ENCODE measurements around the gene SPECC1L.

SPECC1L gene

DNA sequence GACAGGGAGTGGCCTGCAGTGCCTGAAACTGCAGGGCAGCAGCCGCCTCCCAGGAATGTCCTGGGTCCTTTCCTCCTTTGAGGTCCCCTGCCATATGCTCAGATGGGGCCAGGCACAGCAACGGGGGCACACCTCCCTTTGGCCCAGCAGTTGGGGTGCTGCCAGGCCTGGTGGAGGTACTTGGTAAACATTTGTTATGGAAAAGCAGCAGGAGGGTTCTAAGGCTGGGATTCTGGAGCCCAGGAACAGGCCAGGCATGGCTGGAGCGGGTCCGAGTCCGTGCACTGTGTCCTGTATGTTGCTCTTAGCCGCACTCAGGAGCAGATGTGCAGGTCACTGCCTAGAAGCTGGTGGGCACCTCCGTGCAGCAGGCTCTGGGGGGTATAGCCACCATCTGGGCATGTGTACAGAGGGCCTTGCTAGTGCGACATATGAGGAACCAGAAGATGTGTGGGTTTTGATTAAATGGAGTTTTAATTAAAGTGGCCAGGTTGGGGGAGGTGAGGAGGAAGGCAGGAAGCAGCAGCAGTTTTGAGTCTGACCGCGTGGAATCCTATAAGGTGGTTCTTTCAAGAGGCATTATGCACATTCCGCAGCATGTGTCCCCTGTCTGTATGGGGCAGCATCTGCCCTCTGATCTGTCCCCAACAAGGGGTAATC lies 158.2 kb downstream of the SPECC1L start:
- DNase-seq (ENCODE audit: low read depth in 2 of 2): no peak

DNA sequence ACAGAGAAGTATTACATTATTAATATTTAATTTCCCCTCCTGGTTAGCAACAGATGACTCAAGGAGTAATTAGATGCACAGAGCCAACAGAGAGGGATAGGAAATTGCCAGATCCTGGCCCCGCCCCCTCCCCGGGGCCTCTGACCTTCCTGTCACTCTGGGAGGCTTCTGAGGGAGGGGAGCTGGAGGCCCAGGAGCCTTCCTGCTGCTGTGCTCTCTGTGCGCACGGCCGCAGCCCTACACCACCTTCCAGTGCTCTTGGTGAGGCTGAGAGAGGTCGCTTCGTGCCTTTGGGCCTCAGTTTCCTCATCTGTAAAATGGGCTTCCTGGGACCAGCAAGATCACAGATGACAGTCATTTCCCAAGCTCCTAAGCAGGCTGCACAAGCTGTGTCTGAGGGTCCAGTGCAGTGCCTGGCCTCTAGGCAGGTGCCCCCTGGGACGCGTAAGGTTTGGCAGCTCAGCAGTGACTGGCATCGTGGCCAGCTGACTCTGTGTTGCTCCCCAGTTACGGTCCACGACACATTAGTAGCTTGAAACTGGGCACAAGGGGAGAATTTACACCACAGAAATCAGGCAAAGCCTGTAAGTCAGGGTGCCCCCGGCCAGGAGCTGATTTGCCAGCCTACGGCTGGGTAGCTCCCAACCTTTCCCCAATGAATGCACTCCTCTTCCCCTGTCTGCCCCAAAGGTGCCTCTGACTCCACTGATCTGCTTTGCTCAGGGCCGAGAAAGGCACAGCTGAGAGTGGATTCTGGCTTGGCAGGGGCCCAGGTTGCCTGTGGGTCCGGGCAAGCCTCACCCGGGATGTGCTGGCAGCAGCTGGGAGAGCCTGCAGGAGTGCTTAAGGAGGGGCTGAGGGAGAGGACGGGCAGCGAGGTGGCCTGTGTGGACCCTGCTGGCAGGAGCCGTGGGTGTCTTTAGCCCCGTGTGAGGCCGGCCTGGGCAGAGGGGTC lies 159.1 kb downstream of the SPECC1L start:
- peak; percentile 61 to 65 for DNase-seq (ENCODE audit: low read depth in 2 of 2)

DNA sequence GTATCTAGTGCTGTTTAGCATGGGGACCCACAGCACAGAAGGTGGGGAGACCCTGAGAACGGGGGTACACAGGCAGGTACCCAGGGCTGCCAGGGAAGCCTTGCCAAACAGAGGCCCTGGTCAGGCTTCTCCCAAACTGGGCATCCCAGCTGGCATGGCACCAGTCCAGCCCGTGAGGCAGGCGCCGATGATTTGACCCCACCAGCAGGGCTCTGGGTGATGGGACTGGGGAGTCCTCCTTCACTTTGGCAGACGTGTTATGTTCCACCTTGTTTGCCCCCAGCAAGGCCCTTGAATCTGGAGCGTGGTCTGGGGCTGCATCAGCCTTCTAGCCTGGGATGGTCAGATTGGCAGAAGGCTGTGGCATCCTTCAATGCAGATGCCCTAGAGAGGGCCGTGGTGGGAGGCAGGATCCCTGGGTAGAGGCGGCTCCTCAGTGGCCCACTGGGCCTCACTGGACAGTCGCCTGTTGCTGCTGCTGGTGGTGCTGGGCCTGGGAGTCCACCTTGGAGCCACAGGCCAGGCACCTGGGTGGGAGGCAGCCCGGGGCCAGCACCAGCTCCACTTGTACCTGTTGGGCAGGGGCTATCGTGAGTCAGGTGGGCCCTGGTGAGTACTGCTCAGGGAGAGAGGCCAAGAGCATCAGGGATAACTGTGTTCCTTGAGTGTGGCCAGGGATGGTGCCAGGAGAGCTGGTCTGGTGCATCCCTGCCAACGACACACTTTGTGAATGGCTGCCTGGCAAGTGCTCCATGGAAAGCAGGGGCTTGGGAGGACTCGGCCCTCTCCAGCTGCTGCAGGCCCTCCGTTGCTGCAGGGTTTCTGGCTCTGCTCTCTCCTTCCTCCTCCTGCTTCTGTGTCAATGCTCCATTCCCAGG lies 160.0 kb downstream of the SPECC1L start:
- DNase-seq (ENCODE audit: low read depth in 2 of 2): no peak

DNA sequence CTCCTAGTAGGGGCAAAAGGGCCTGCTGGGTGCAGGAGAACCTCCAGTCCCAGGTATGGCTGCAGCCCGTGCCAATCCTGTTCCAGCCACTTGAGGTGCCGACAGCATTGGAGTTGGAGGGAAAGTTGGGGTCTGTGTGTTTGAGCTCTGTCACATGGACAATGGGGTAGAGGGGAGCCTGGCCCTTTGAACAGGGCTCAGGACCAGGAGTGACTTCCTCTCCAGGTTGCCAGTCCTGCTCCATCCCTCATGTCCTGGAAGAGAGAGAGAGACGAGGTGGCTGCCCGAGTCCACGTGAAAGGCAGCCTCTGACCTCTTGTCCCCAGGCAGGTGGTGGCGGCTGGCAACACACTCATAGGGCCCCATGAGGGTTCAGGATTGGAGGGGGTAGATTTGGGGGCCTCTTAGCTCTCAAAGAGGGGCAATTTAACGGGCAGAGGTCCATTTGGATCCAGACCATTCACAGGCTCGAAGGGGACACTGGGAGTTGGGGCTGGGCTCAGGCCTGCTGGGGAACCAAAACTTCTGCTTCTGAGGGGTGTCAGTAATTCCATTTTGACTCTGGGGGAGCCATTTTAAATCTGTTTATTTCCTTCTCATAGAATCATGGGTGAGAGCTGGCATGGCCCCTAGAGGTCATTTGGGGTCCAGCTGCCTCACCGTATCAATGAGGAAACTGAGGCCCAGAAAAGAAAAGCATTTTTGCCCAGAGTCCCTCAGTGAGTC lies 160.8 kb downstream of the SPECC1L start:
- no peak for DNase-seq (ENCODE audit: low read depth in 2 of 2)

DNA sequence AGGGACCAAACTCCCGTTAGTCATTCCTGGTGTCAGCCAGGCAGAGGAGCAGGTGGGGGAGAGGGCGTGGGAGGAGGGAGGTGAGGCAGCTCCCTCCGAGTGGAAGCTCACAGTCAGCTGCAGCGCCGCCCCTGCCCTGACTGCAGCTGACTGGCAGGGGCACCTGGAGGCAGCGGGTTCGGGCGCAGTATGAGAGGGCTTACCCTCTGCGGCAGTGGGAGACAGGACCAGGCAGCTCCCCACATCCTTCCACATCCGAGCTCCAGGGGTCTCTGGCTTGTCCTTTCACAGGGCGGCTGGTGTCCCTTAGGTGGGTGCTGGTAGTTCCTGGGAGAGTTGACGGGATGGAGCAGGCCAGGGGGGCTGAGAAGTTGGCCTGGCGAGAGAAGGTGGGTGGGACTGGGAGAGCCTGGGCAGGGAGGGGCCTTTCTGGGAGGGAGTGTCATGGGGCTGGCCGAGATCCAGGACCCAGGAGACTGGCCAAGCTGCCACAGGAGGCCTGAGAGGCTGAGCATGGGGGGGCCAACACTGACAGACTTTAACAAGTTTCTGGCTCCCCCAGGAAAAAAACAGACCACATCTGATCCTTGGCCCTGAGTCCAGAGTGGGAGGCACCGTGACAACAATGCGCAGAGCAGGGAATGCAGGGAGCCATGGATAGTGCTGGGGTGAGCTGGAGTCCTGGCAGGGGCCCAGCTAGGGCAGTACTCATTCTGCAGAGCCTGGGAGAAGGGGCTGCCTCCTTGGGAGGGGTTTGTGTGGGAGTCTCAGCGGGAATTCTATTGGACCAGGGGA lies 161.6 kb downstream of the SPECC1L start:
- DNase-seq (ENCODE audit: low read depth in 2 of 2): peak in 1 of 2 donors; percentile 47

DNA sequence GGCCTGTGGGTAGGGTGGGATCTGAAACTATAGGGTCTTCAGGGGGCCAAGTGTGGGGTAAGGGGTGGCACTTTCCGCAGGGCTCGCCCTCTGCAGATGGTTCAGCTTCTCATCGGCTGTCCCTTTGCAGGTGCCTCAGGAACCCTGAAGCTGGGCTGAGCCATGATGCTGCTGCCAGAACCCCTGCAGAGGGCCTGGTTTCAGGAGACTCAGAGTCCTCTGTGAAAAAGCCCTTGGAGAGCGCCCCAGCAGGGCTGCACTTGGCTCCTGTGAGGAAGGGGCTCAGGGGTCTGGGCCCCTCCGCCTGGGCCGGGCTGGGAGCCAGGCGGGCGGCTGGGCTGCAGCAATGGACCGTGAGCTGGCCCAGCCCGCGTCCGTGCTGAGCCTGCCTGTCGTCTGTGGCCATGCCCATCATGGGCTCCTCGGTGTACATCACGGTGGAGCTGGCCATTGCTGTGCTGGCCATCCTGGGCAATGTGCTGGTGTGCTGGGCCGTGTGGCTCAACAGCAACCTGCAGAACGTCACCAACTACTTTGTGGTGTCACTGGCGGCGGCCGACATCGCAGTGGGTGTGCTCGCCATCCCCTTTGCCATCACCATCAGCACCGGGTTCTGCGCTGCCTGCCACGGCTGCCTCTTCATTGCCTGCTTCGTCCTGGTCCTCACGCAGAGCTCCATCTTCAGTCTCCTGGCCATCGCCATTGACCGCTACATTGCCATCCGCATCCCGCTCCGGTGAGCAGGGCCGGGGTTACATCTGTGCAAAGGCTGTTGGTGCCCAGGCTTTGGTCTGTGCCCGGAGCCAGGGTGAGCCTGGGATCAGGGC lies 162.6 kb downstream of the SPECC1L start:
- DNase-seq (ENCODE audit: low read depth in 2 of 2): no peak

DNA sequence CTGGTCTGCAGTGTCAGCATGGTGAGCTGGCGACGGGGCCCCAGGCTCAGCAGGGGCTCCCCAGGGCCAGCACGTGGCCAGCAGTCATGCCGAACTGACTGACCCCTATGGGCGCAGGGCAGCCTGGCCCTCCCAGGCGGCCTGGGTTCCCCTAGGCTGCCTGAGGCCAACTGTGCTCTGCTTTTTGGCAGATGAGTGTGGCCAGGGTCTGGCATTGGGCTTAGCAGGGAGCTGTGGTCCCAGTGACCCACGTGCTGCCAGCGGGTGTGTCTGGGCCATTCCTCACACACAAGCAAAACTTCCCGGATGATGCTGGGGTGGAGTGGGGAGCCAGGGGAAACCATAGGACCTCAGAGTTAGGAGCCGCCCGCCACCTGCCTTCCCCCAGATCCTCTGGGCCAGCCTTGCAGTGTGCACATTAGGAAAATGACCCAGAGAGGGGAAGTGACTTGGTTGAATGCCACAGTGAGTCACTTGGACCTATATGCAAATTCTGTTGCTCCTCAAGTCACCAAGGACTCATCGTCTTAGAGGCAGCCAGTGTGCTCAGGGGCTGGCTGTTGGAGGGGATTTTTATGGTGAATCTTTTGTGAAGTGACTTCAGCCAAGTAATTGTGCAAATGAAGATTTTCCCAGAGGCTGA lies 163.3 kb downstream of the SPECC1L start:
- peak in 1 of 2 donors; percentile 56 for DNase-seq (ENCODE audit: low read depth in 2 of 2)

DNA sequence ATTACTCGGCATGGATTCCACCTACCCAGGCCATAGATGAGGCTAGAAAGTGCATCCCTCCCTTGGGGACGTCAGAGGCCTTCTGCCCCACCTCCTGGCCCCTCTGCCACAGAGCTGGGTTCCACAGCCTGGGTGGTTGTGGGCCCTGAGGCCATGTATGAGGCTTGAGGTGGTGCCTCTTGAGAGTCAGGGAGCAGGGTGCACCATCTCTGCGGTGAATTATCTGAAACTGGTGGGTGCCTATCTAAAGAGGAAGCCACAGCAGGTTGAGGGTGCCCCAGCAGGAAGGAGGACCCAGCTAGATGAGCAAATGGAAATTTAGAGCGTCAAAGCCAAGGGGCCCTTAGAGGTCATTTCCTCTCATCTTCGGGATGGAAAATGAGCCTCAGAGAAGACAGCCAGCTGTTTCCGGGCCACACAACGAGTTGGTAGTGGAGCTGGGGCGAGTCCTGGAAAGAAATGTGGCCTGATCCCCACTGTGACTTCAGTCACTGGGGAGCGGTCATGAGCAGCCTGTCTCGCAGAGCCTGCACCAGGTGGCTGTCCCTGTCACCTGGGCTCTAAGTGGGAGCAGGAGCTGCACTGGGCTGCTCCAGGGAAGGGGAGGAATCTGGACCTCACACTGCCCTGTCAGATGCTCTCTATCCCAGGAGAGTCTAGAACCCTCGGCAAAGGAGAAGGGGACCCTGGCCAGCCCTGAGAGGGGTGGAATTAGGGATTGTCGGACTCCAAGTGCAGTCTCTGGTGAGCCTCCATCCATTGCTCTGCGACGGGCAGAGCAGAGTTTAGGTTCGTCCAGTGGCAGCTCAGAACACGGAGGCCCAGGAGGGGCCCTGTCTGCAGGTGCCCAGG lies 164.1 kb downstream of the SPECC1L start:
- DNase-seq (ENCODE audit: low read depth in 2 of 2): peak; percentile 62 to 69

DNA sequence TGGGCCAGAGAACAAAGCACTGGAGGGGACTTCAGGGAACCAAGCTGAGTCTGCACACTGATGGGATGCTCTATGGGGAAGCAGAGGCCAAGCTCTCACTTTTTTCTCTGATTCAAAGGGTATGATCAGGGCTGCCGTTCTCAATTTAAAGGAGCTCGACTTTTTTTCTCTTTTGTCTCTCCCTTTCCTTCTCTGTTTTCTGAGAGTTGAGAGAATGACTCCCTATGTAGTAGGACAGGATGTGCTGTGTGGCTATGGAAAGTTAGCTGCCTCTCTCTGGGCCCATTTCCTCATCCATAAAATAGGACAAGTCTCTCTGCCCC lies 164.7 kb downstream of the SPECC1L start:
- no peak for DNase-seq (ENCODE audit: low read depth in 2 of 2)

DNA sequence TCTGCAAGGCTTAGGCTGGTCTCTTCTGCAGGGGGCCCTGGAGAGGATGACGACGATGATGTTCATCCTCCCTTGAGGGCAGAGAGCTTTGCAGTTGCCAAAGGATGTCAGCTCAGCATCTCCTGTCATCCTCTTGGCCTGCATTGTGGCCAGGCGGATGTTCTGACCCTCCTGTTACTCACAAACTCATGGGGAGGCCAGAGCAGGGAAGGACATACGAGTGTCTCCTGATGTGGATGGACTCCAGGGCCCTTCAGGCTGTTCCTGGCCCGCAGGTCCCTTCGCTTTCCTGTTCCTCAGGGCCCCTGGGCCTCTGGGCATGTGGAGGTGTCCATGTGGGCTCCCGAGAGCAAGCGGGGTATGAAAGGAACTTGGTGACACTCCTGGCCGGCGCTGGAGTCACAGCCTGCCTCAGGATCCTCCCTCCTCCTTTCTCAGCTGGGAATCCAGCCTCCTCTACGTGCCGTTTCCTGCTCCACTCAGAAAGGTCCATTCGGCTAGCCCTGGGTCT lies 165.3 kb downstream of the SPECC1L start:
- DNase-seq (ENCODE audit: low read depth in 2 of 2): no peak

DNA sequence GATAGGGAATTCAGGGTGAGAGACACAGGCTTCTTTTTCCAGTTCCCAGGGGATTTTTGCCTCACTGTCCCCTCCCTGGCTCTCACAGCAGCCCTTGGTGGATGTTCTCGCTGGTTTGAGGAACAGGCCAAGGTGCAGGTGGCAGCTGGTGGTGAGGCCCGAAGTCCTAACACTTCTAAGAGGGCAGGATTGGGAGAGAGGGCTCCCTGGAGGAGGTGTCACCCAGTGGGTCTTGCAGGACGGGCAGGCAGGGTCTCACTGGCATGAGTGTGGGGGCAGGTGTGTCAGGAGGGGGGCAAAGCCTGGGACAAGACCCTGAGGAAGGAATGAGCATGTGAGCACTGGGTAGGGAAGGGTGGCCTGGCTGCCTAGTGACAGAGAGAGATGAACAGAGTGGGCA lies 165.9 kb downstream of the SPECC1L start:
- no peak for DNase-seq (ENCODE audit: low read depth in 2 of 2)

DNA sequence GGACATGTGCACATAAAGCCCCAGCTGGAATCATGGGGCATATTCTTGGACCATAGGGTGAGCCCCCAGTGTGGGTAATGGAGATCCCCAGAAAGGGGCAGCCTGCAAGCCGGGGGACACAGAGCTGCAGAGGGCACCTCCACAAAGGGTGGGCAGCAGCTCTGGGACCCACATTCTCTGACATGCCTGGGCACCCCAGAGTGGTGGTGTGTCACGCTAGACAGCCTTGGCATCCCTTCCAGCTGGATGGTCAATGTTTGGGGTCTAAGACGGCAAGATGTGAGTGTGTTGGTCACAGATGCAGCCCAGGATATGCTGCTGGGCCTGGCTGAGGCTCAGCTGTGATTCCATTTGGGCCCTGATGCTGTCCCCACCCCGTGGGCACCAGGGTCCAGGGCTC lies 166.5 kb downstream of the SPECC1L start:
- no peak for DNase-seq (ENCODE audit: low read depth in 2 of 2)

DNA sequence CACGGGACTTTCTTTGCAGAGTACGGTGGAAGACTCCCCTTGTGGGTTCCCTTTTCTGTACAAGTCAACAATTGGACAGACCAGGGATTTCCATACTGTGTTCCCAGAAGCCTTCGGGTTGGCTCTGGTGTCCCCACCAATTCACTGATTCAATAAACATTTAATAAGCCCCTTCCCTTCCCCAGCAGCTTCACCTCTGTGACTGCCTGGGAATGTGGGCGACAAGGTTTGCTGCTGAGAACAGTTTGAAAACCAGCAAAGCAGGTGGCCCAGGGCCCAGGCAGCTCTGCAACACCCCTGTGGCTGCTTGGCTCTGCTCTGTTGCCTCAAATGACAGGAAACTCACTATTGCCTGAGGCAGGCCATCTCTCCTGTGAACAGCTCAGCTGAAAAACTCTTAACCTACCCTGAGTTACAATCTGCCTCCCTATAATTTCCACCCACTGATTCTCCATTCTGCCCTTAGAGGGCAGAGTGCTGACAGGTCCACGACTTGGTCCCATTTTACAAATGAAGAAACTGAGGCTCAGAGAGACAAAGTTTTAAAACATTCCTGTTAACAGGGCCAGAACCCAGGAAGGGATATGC lies 167.2 kb downstream of the SPECC1L start:
- DNase-seq (ENCODE audit: low read depth in 2 of 2): no peak

DNA sequence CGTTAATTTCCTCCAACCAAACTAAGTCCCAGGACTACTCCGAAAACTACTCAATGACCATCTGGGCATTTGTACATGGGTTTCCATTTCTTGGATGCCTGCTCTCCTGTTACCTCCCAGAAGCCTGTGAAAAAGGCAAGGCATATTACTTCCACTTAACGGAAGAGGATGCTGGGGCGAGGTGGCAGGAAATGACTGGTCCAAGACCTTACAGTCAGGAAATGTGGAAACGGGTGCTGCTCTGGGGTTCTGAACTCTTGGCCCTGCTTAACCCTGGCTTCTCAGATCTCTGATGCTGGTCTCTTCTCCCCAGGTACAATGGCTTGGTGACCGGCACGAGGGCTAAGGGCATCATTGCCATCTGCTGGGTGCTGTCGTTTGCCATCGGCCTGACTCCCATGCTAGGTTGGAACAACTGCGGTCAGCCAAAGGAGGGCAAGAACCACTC lies 169.7 kb downstream of the SPECC1L start:
- DNase-seq (ENCODE audit: low read depth in 2 of 2): no peak

DNA sequence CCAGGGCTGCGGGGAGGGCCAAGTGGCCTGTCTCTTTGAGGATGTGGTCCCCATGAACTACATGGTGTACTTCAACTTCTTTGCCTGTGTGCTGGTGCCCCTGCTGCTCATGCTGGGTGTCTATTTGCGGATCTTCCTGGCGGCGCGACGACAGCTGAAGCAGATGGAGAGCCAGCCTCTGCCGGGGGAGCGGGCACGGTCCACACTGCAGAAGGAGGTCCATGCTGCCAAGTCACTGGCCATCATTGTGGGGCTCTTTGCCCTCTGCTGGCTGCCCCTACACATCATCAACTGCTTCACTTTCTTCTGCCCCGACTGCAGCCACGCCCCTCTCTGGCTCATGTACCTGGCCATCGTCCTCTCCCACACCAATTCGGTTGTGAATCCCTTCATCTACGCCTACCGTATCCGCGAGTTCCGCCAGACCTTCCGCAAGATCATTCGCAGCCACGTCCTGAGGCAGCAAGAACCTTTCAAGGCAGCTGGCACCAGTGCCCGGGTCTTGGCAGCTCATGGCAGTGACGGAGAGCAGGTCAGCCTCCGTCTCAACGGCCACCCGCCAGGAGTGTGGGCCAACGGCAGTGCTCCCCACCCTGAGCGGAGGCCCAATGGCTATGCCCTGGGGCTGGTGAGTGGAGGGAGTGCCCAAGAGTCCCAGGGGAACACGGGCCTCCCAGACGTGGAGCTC lies 170.2 kb downstream of the SPECC1L start:
- no peak for DNase-seq (ENCODE audit: low read depth in 2 of 2)

DNA sequence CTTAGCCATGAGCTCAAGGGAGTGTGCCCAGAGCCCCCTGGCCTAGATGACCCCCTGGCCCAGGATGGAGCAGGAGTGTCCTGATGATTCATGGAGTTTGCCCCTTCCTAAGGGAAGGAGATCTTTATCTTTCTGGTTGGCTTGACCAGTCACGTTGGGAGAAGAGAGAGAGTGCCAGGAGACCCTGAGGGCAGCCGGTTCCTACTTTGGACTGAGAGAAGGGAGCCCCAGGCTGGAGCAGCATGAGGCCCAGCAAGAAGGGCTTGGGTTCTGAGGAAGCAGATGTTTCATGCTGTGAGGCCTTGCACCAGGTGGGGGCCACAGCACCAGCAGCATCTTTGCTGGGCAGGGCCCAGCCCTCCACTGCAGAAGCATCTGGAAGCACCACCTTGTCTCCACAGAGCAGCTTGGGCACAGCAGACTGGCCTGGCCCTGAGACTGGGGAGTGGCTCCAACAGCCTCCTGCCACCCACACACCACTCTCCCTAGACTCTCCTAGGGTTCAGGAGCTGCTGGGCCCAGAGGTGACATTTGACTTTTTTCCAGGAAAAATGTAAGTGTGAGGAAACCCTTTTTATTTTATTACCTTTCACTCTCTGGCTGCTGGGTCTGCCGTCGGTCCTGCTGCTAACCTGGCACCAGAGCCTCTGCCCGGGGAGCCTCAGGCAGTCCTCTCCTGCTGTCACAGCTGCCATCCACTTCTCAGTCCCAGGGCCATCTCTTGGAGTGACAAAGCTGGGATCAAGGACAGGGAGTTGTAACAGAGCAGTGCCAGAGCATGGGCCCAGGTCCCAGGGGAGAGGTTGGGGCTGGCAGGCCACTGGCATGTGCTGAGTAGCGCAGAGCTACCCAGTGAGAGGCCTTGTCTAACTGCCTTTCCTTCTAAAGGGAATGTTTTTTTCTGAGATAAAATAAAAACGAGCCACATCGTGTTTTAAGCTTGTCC lies 171.0 kb downstream of the SPECC1L start:
- no peak for DNase-seq (ENCODE audit: low read depth in 2 of 2)

Measured in stimulated activated CD4-positive, alpha-beta T cell treated with anti-CD3 and anti-CD28 coated beads, Interleukin-15, amount 100 ng/mL, for 48 hours (primary cell).